Neuronal stem cell (in vitro differentiated cells): Measurements from ENCODE around the gene FANCD2OS.
"Not testable (repeated sequence)": the region's sequence is repeated elsewhere in the genome, so short reads cannot be mapped to it uniquely, and the experiment has no call there.

Source experiments
- DNase-seq: peaks from one replicate; pipeline ENCODE4 v3.0.0-alpha.2; 2013; ENCODE audit warnings: low spot score
- H2AFZ ChIP-seq: one replicate; pipeline ENCODE4 v1.6.1; 2013; ENCODE audit warnings: mild to moderate bottlenecking, low read length, inconsistent platforms
- H2AK5ac ChIP-seq: 2 replicates; pipeline ENCODE4 v1.6.1; 2013; ENCODE audit warnings: low read depth, mild to moderate bottlenecking, inconsistent platforms, low read length, moderate library complexity, mixed read lengths
- H2BK120ac ChIP-seq: 2 replicates; pipeline ENCODE4 v1.6.1; 2013; ENCODE audit warnings: low read depth, mild to moderate bottlenecking, inconsistent platforms, low read length, moderate library complexity, mixed read lengths
- H2BK12ac ChIP-seq: one replicate; pipeline ENCODE4 v1.6.1; 2013; ENCODE audit warnings: low read length, inconsistent platforms
- H2BK15ac ChIP-seq: 2 replicates; pipeline ENCODE4 v1.6.1; 2013; ENCODE audit warnings: mild to moderate bottlenecking, low read length, inconsistent platforms, mixed read lengths
- H2BK5ac ChIP-seq: one replicate; pipeline ENCODE4 v1.6.1; 2013; ENCODE audit warnings: inconsistent platforms, mild to moderate bottlenecking, low read length, moderate library complexity
- H3K14ac ChIP-seq: one replicate; pipeline ENCODE4 v1.6.1; 2013; ENCODE audit warnings: low read length, inconsistent platforms
- H3K18ac ChIP-seq: 2 replicates; pipeline ENCODE4 v1.6.1; 2013; ENCODE audit warnings: low read length, inconsistent platforms
- H3K23ac ChIP-seq: 2 replicates; pipeline ENCODE4 v1.6.1; 2013; ENCODE audit warnings: low read depth, mild to moderate bottlenecking, mixed read lengths, low read length, inconsistent platforms; ENCODE audit not compliant: poor library complexity
- H3K27ac ChIP-seq: replicated peaks from 3 replicates; pipeline ENCODE4 v1.5.1; 2013; ENCODE audit warnings: low read length, inconsistent platforms
- H3K27me3 ChIP-seq, 3 experiments: 2 replicates each; pipeline ENCODE4 v1.6.1; 2013; ENCODE audit warnings: low read length in 3 of 3, mild to moderate bottlenecking in 2 of 3, inconsistent platforms in 1 of 3, low read depth in 1 of 3, mixed read lengths in 1 of 3, moderate library complexity in 1 of 3; ENCODE audit not compliant: control insufficient read depth in 3 of 3, insufficient read depth in 3 of 3
- H3K36me3 ChIP-seq, 2 donors: replicated peaks in 1 of 2; 2 replicates each; pipeline ENCODE4 v1.6.1; 2013; ENCODE audit warnings: low read length in 2 of 2; ENCODE audit not compliant: control insufficient read depth in 2 of 2, insufficient read depth in 2 of 2
- H3K4ac ChIP-seq: 2 replicates; pipeline ENCODE4 v1.6.1; 2013; ENCODE audit warnings: inconsistent platforms, mild to moderate bottlenecking, low read length, moderate library complexity
- H3K4me1 ChIP-seq, 2 donors: 1 replicate in 1 of 2; 2 replicates in 1 of 2; pipeline ENCODE4 v1.6.1; 2013; ENCODE audit warnings: low read length in 2 of 2, low read depth in 1 of 2; ENCODE audit not compliant: control insufficient read depth in 2 of 2, insufficient read depth in 1 of 2
- H3K4me2 ChIP-seq: one replicate; pipeline ENCODE4 v1.6.1; 2013; ENCODE audit warnings: mild to moderate bottlenecking, low read length, inconsistent platforms; ENCODE audit not compliant: insufficient read depth, poor library complexity, severe bottlenecking
- H3K4me3 ChIP-seq, 2 donors: 2 replicates each; pipeline ENCODE4 v1.5.1; 2013; ENCODE audit warnings: low read length in 2 of 2, mild to moderate bottlenecking in 2 of 2, inconsistent platforms in 1 of 2, moderate library complexity in 1 of 2
- H3K79me1 ChIP-seq: one replicate; pipeline ENCODE4 v1.6.1; 2013; ENCODE audit warnings: low read depth, mild to moderate bottlenecking, inconsistent platforms, low read length, moderate library complexity
- H3K9ac ChIP-seq: one replicate; pipeline ENCODE4 v1.6.1; 2013; ENCODE audit warnings: mild to moderate bottlenecking, low read depth, low read length, inconsistent platforms; ENCODE audit not compliant: poor library complexity
- H3K9me3 ChIP-seq, 2 donors: replicated peaks in 1 of 2; 2 replicates each; pipeline versions ENCODE3 to v1.6.1; 2013; ENCODE audit warnings: low read length in 2 of 2, mild to moderate bottlenecking in 2 of 2, inconsistent platforms in 1 of 2, low read depth in 1 of 2, mixed read lengths in 1 of 2, moderate library complexity in 1 of 2; ENCODE audit not compliant: control insufficient read depth in 2 of 2, insufficient read depth in 1 of 2
- H4K8ac ChIP-seq: one replicate; pipeline ENCODE4 v1.6.1; 2013; ENCODE audit warnings: low read depth, mild to moderate bottlenecking, inconsistent platforms, low read length, moderate library complexity
- H4K91ac ChIP-seq: one replicate; pipeline ENCODE4 v1.6.1; 2013; ENCODE audit warnings: low read length, low read depth, mild to moderate bottlenecking, inconsistent platforms; ENCODE audit not compliant: poor library complexity
- WGBS, 2 donors: extraction: QIAGEN DNeasy Blood & Tissue Kit; methylation state at CpG; one replicate each; pipeline ENCODE4 v1.1.7; 2013; ENCODE audit warnings: missing lambda C conversion rate in 2 of 2, mixed read lengths in 1 of 2; ENCODE audit not compliant: insufficient read length in 2 of 2, insufficient replicate concordance in 1 of 2; ENCODE audit errors: extremely low coverage in 2 of 2; 5-methylcytosine and 5-hydroxymethylcytosine counted together

Gene FANCD2OS

DNA sequence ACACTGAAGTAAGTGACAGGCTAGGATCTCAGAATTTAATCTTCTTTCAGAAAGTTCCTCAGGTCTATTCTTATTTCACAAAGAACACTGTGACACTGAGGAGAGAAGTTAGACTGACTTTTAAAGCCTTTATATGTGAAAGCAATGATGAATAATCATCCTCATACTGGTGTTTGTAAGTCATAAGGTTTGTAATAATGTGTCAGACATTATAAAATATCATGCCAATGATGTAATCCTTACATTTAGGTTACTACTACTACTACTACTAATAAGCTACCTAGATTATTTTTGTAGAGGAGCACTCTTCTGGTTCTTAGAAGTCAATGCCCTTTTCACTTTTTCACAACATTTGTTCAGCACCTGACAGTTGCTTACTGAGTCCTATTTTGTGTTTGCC, 33.4 kb downstream of the FANCD2OS start:
- Histone ChIP-seq H2BK15ac (no peak overlapping the region), H3K79me1 (no peaks in the 10 kb centered on the region), H4K91ac (no peak overlapping the region), H2AK5ac (no peak overlapping the region), H3K4me1 (no peaks in the 10 kb centered on the region), H3K4me3 (no peak overlapping the region), H3K14ac (no peak overlapping the region), H3K4ac (no peak overlapping the region), H2BK12ac (no peak overlapping the region), H3K23ac (no peak overlapping the region), H2AFZ (no peak overlapping the region), H2BK5ac (no peak overlapping the region), H4K8ac (no peak overlapping the region), H3K27ac (no peak overlapping the region), H3K36me3 (peaks cover 15 to 77% of the 10 kb centered on the region in 2 donors), H3K18ac (no peak overlapping the region), H3K9ac (no peak overlapping the region), H3K4me2 (no peak overlapping the region), H3K27me3 (no peaks in the 10 kb centered on the region), H3K9me3 (no peaks in the 10 kb centered on the region), H2BK120ac (no peak overlapping the region)
- DNase-seq = no peak

DNA sequence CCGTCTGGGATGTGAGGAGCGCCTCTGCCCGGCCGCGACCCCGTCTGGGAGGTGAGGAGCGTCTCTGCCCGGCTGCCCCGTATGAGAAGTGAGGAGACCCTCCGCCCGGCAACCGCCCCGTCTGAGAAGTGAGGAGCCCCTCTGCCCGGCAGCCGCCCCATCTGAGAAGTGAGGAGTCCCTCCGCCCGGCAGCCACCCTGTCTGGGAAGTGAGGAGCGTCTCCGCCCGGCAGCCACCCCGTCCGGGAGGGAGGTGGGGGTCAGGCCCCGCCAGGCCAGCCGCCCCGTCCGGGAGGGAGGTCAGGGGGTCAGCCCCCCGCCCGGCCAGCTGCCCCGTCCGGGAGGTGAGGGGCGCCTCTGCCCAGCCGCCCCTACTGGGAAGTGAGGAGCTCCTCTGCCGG, 38.0 kb downstream of the FANCD2OS start:
- Histone ChIP-seq H3K9me3 (peaks cover 0 to 17% of the 10 kb centered on the region in 2 donors), H3K36me3 (peaks cover 12 to 79% of the 10 kb centered on the region in 2 donors)
- not testable (repeated sequence) for H3K4ac ChIP-seq, H3K4me1 ChIP-seq, H3K27me3 ChIP-seq, H2AK5ac ChIP-seq, H3K4me3 ChIP-seq, H2AFZ ChIP-seq, H2BK15ac ChIP-seq, H3K18ac ChIP-seq, H3K4me2 ChIP-seq, H4K91ac ChIP-seq, H2BK5ac ChIP-seq, H2BK120ac ChIP-seq, H3K14ac ChIP-seq, H3K23ac ChIP-seq, H3K9ac ChIP-seq, DNase-seq, H4K8ac ChIP-seq, H2BK12ac ChIP-seq, H3K79me1 ChIP-seq, H3K27ac ChIP-seq
- no CpG with 5 or more reads among the region's 33 CpGs for WGBS, 2 donors

DNA sequence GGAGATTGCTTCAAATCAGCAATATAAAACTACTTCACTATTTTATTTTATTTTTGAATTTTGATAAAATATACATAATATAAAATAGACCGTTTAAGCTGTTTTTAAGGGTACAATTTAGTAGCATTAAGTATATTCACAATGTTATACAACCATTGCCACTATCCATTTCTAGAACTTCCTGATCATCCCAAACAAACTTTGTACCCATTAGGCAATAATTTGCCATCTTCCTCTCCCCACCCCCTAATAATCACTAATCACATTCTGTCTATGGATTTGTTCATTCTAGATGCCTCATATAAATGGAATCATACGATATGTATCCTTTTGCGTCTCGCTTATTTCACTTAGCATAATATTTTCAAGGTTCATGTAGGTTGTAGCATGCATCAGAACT, 53.0 kb downstream of the FANCD2OS start:
- no peak overlapping the region for H3K18ac ChIP-seq
- H2BK120ac ChIP-seq = no peak overlapping the region
- H2BK5ac ChIP-seq = no peak overlapping the region
- H3K9me3 ChIP-seq = no peaks in the 10 kb centered on the region
- no peak overlapping the region for H2BK12ac ChIP-seq
- no peak overlapping the region for H2AK5ac ChIP-seq
- no peak overlapping the region for H3K9ac ChIP-seq
- no peak overlapping the region for H4K91ac ChIP-seq
- peaks cover 3 to 79% of the 10 kb centered on the region in 2 donors for H3K36me3 ChIP-seq
- no peaks in the 10 kb centered on the region for H3K4me1 ChIP-seq
- no peak overlapping the region for H3K14ac ChIP-seq
- H2BK15ac ChIP-seq = no peak overlapping the region
- H2AFZ ChIP-seq = no peak overlapping the region
- no peak overlapping the region for H4K8ac ChIP-seq
- H3K23ac ChIP-seq = no peak overlapping the region
- no peak overlapping the region for H3K4me3 ChIP-seq
- H3K79me1 ChIP-seq = no peaks in the 10 kb centered on the region
- no peak for DNase-seq
- no peak overlapping the region for H3K27ac ChIP-seq
- no peak overlapping the region for H3K4ac ChIP-seq
- no CpG with 5 or more reads among the region's 4 CpGs for WGBS, 2 donors
- no peak overlapping the region for H3K4me2 ChIP-seq
- no peaks in the 10 kb centered on the region for H3K27me3 ChIP-seq
